ENCODE results near the gene LRRC27.

LRRC27 gene

DNA sequence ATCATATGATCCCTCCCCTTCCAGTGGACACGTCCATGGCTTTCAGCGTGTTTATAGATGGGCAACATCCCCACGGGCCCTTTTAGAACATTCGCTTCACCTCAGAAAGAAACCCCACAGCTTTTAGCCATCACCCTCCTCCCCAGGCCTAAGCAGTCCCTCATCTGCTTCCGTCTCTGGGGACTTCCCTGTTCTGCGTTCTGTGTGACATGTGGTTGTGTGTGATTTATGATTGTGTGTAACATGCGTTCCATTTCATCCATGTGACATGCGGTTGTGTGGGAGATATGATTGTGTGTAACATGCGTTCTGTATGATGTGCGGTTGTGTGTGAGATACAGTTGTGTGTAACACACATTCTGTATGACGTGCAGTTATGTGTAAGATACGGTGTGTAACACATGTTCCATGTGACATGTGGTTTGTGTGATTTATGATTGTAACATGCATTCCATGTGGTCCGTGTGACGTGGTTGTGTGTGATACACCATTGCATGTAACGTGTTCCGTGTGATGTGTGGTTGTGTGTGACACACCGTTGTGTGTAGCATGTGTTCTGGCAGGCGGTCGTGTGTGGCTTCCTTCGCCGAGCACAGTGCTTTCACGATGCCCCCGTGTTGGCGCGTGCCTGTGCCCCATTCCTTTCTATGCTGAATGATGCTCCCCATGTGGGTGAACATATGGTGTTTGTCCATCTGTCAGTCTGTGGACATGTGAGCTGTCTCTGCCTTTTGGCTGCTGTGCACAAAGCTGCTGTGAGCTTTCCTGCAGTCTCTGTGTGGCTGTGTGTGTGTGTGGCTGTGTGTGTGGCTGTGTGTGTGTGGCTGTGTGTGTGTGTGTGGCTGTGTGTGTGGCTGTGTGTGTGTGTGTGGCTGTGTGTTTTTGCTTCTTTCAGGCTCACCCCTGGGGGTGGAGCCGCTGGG, 91.2 kb downstream of the LRRC27 start:
- H3K27me3 Mint-ChIP-seq, result no peaks in the 10 kb centered on the region
- peak overlapping the region; percentile 17 for H3K4me3 Mint-ChIP-seq
- peak overlapping the region; percentile 34 for H3K27ac Mint-ChIP-seq
- no peaks in the 10 kb centered on the region for H3K9me3 Mint-ChIP-seq
- no peaks in the 10 kb centered on the region for H3K36me3 Mint-ChIP-seq (ENCODE audit: low read depth)
- peaks cover 32% of the 10 kb centered on the region for H3K4me1 Mint-ChIP-seq (ENCODE audit: low read depth)

- H3K9me3 Mint-ChIP-seq, result no peaks in the 10 kb centered on the region
Observed at GRCh38 chr10:132423966-132424861, 92.2 kb downstream of the LRRC27 start.

GRCh38 chr10:132425029-132425756, 93.2 kb downstream of the LRRC27 start:
- H3K36me3 Mint-ChIP-seq (ENCODE audit: low read depth), result no peaks in the 10 kb centered on the region
- H3K27ac Mint-ChIP-seq, result no peak overlapping the region
- H3K4me1 Mint-ChIP-seq (ENCODE audit: low read depth), result peaks cover 33% of the 10 kb centered on the region
- no peaks in the 10 kb centered on the region for H3K9me3 Mint-ChIP-seq
- H3K4me3 Mint-ChIP-seq, result no peak overlapping the region
- H3K27me3 Mint-ChIP-seq, result no peaks in the 10 kb centered on the region

More at GRCh38 chr10:132423966-132424861, 92.2 kb downstream of the LRRC27 start:
- Mint-ChIP-seq H3K4me1 (ENCODE audit: low read depth) (peaks cover 30% of the 10 kb centered on the region), H3K4me3 (no peak overlapping the region), H3K27ac (no peak overlapping the region), H3K27me3 (no peaks in the 10 kb centered on the region), H3K36me3 (ENCODE audit: low read depth) (no peaks in the 10 kb centered on the region)

DNA sequence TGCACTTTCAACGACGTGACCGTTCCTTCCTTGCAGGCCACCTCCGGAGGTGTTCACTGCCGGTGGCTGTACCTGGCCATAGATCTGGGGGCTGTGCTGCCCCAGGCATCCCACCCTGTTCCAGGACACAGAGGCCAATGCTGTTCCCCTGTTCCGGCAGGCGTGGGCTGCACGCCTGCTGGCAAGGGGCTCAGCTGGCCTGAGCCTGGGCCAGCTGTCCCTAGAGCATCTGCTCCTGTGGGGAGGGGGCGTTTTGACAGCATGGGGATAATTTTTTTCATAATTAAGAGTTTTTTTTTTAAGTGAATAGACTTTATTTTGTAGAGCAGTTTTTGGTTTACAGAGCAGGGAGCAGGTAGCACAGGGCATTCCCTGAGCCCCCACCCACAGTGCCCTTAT, 93.8 kb downstream of the LRRC27 start:
- Mint-ChIP-seq H3K4me1 (ENCODE audit: low read depth) (peaks cover 27% of the 10 kb centered on the region), H3K9me3 (no peaks in the 10 kb centered on the region), H3K36me3 (ENCODE audit: low read depth) (no peaks in the 10 kb centered on the region), H3K27ac (no peak overlapping the region), H3K4me3 (no peak overlapping the region), H3K27me3 (no peaks in the 10 kb centered on the region)

GRCh38 chr10:132427006-132427771, 95.2 kb downstream of the LRRC27 start:
- no peak overlapping the region for H3K27ac Mint-ChIP-seq
- no peaks in the 10 kb centered on the region for H3K36me3 Mint-ChIP-seq (ENCODE audit: low read depth)
- no peaks in the 10 kb centered on the region for H3K27me3 Mint-ChIP-seq
- H3K4me3 Mint-ChIP-seq, result no peak overlapping the region
- H3K9me3 Mint-ChIP-seq, result no peaks in the 10 kb centered on the region
- peaks cover 17% of the 10 kb centered on the region for H3K4me1 Mint-ChIP-seq (ENCODE audit: low read depth)

DNA sequence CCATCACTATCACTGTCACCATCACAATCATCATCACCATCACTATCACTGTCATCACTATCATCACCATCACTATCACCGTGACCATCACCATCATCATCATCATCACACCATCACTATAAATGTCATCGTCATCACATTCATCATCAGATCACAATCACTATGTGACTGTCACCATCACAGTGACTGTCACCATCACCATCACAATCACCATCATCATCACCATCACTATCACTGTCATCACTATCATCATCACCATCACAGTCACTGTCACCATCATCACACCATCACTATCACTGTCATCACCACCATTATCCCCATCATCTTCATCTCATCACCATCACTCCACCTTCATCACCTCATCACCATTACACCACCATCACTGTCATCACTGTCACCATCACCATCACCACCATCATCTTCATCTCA, 96.0 kb downstream of the LRRC27 start:
- H3K27ac Mint-ChIP-seq, result no peak overlapping the region
- H3K27me3 Mint-ChIP-seq, result no peaks in the 10 kb centered on the region
- no peaks in the 10 kb centered on the region for H3K36me3 Mint-ChIP-seq (ENCODE audit: low read depth)
- H3K4me1 Mint-ChIP-seq (ENCODE audit: low read depth), result peaks cover 11% of the 10 kb centered on the region
- H3K9me3 Mint-ChIP-seq, result no peaks in the 10 kb centered on the region
- no peak overlapping the region for H3K4me3 Mint-ChIP-seq

GRCh38 chr10:132428486-132428995, 96.5 kb downstream of the LRRC27 start:
- H3K4me1 Mint-ChIP-seq (ENCODE audit: low read depth), result peaks cover 5% of the 10 kb centered on the region
- H3K9me3 Mint-ChIP-seq, result no peaks in the 10 kb centered on the region
- no peaks in the 10 kb centered on the region for H3K36me3 Mint-ChIP-seq (ENCODE audit: low read depth)
- H3K27ac Mint-ChIP-seq, result no peak overlapping the region
- no peak overlapping the region for H3K4me3 Mint-ChIP-seq
- H3K27me3 Mint-ChIP-seq, result no peaks in the 10 kb centered on the region

Data from stimulated activated naive CD8-positive, alpha-beta T cell treated with anti-CD3 and anti-CD28 coated beads, Interleukin-15, Interleukin-2, amounts not matched to agents 100 ng/mL and 50 ng/mL, for 24 hours (primary cell).